Mesangial cell (primary cell): Measurements from ENCODE around the gene STX2. TPM values are rescaled to one million over a fixed set of nuclear protein-coding genes. Genes with fewer than 3 reads are reported as not detected.

Experiments
- total RNA-seq: library from RNA; depleted of rRNA; stranded (reverse); fragments of >200 nt; gene quantifications from 2 replicates; pipeline ENCODE4 v1.2.3, GENCODE V29; 2015

Gene STX2
- total RNA-seq, result 14.3 and 23.1 TPM in 2 replicates

DNA sequence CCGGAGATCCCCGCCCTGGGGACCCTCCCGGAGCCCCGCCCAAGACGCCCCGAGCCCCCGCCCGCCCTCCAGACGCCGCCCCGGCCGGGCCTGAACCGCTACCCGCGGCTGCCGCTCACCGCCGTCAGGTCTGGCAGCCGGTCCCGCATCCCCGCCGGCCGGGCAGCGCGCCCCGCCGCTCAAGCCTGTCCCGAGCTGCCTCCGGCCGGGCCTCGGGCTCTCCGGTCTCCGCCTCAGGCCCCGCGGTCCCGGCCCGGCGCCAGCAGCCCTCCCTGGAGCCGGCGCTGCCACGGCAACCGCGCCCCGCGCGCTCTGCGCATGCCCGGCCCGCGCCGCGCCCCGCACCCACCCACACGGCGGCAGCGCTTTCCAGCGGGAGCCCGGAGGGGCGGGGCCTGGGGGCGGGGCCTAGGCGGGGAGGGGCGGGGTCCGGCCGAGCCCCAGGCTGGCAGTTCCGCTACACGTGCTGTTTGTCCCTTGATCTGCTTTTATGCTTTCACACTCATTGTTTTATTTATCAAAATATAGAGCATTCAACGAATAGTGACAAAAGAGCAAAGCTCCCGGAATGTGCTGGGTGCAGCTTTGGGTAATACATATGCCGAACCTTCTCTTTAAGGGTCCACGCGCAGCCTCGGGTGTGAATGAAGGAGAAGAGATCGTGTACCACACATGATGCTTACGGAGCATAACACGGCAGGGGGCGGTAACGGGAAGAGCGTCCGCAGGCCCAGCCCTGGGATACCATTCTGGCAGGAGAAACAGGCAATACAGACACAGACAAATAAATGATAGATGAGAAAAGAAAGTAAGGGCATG, at the start of gene STX2:
Gene STX2, minus strand, starts transcription at position 300 of the 819 bp plus-strand sequence. Its CDS starts 151 bp downstream, at position 149.

DNA sequence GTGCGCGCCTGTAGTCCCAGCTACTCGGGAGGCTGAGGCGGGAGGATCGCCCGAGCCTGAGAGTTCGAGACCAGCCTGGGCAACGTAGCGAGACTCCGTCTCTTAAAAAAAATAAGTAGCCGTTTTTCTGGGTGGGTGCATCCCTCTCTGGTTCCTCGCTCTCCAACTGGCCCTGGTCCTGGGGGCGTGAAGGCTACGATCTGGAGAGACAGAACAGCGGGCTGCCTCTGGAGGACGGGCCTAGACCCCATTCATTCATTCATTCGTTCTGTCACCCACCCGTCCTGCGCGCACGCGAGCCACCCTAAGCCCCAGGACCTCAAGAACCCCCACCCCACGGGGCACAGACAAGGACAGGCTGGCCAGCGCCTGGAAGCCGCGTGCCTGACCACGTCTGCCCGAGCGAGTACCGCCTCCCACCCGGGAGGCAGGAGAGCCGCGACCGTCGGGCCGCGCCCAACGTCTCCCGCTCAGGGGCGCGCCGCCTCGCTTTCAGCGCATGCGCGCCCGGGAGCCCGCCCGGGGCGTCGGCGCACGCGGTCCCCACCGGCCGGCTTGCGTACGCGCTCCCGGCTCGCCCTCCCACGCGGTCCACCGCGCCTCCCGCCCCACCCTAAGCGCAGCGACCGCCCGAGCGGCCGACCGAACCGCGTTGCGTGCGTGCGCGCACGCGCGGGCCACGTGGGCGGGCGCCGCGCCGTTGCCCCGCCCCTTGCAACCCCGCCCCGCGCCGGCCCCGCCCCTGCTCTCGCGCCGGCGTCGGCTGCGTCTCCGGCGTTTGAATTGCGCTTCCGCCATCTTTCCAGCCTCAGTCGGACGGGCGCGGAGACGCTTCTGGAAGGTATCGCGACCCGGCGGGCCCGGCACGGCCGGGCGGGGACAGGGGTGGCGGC, 32.5 kb upstream of the STX2 start, which contains the start of gene RAN:
Gene RAN, plus strand, starts transcription at position 781 of the 893 bp plus-strand sequence. CDS start 528 bp downstream, outside the sequence.

Other genes with a start within 250 kb of the STX2 start
- gene RIMBP2, start 123.0 kb downstream of the STX2 start, total RNA-seq, result 0.38 TPM in 1 of 2 replicates, not detected in the other
- 195 and 524 TPM in 2 replicates for gene RAN, start 32.8 kb upstream of the STX2 start, total RNA-seq
- gene ADGRD1, start 114.7 kb upstream of the STX2 start, total RNA-seq, result 1.6 TPM in 1 of 2 replicates, not detected in the other